ENCODE measurements around the gene SFI1.
A peak's percentile ranks its signal among the peaks of the same experiment; 100 is the strongest.
"Not testable (repeated sequence)": the region's sequence is repeated elsewhere in the genome, so short reads cannot be mapped to it uniquely, and the experiment has no call there.

Gene SFI1

DNA sequence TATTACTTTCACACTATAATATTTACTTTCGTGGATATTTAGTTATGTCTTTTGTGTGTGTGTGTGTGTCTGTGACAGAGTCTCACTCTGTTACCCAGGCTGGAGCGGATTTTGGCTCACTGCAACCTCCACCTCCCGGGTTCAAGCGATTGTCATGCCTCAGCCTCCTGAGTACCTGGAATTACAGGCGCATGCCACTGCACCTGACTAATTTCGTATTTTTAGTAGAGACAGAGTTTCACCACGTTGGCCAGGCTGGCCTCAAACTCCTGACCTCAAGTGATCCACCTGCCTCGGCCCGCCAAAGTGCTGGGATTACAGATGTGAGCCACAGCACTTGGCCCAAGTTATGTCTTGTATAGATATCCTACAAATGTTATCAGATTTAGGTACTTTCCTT is 155.8 kb downstream of the SFI1 start:
- 91 to 94% methylated on average over 8 to 9 of the region's 9 CpGs for WGBS, 2 experiments
- no peaks in the 10 kb centered on the region for H3K4me1 ChIP-seq (ENCODE audit: control insufficient read depth, insufficient read depth, low read length)
- H3K4me3 ChIP-seq (ENCODE audit: insufficient read depth, low read depth, low read length) = no peak overlapping the region
- H3K36me3 ChIP-seq (ENCODE audit: control insufficient read depth, insufficient read depth, low read length) = peaks cover 2% of the 10 kb centered on the region
- no peak overlapping the region for H3K27ac ChIP-seq (ENCODE audit: insufficient read depth, low read depth, low read length, poor library complexity, severe bottlenecking)
- H3K9me3 ChIP-seq (ENCODE audit: control insufficient read depth, low read length) = no peaks in the 10 kb centered on the region
- H3K27me3 ChIP-seq (ENCODE audit: control insufficient read depth, insufficient read depth, low read length, poor library complexity, severe bottlenecking) = no peaks in the 10 kb centered on the region

- H3K4me1 ChIP-seq (ENCODE audit: control insufficient read depth, insufficient read depth, low read length) = no peaks in the 10 kb centered on the region
- 87 to 88% methylated on average over 9 of the region's 9 CpGs for WGBS, 2 experiments
- H3K9me3 ChIP-seq (ENCODE audit: control insufficient read depth, low read length) = no peaks in the 10 kb centered on the region
- no peaks in the 10 kb centered on the region for H3K36me3 ChIP-seq (ENCODE audit: control insufficient read depth, insufficient read depth, low read length)
- no peaks in the 10 kb centered on the region for H3K27me3 ChIP-seq (ENCODE audit: control insufficient read depth, insufficient read depth, low read length, poor library complexity, severe bottlenecking)
- no peak overlapping the region for H3K27ac ChIP-seq (ENCODE audit: insufficient read depth, low read depth, low read length, poor library complexity, severe bottlenecking)
- no peak overlapping the region for H3K4me3 ChIP-seq (ENCODE audit: insufficient read depth, low read depth, low read length)
Measured at GRCh38 chr22:31652911-31653684, 156.8 kb downstream of the SFI1 start.

DNA sequence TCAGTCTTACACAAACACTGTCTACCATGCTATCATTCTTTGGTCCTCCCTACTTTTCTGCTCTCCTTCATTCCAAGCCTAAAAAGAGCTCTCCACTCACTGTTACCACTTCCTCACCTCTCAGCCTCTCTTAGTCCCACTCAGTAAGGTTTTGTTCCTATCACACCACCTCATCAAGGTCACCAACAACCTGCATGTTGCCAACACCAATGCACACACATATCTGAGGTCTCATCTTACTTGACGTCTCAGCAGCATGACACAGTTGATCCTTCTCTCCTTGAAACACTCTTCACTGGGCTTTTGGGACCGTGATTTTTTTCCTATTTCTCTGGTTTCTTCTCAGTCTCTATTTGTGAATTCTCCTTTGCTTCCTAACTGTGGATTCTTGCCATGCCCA is 157.6 kb downstream of the SFI1 start:
- Histone ChIP-seq H3K4me1 (ENCODE audit: control insufficient read depth, insufficient read depth, low read length) (no peaks in the 10 kb centered on the region), H3K27me3 (ENCODE audit: control insufficient read depth, insufficient read depth, low read length, poor library complexity, severe bottlenecking) (no peaks in the 10 kb centered on the region), H3K27ac (ENCODE audit: insufficient read depth, low read depth, low read length, poor library complexity, severe bottlenecking) (no peak overlapping the region), H3K4me3 (ENCODE audit: insufficient read depth, low read depth, low read length) (no peak overlapping the region), H3K36me3 (ENCODE audit: control insufficient read depth, insufficient read depth, low read length) (no peaks in the 10 kb centered on the region), H3K9me3 (ENCODE audit: control insufficient read depth, low read length) (no peaks in the 10 kb centered on the region)
- WGBS, 2 experiments = 93 to 96% methylated on average over 2 of the region's 2 CpGs

- no peaks in the 10 kb centered on the region for H3K27me3 ChIP-seq (ENCODE audit: control insufficient read depth, insufficient read depth, low read length, poor library complexity, severe bottlenecking)
- H3K9me3 ChIP-seq (ENCODE audit: control insufficient read depth, low read length) = no peaks in the 10 kb centered on the region
- no peaks in the 10 kb centered on the region for H3K36me3 ChIP-seq (ENCODE audit: control insufficient read depth, insufficient read depth, low read length)
- WGBS, 2 experiments = 93 to 94% methylated on average over 5 of the region's 5 CpGs
- no peak overlapping the region for H3K27ac ChIP-seq (ENCODE audit: insufficient read depth, low read depth, low read length, poor library complexity, severe bottlenecking)
- H3K4me1 ChIP-seq (ENCODE audit: control insufficient read depth, insufficient read depth, low read length) = no peaks in the 10 kb centered on the region
- no peak overlapping the region for H3K4me3 ChIP-seq (ENCODE audit: insufficient read depth, low read depth, low read length)
Measured at GRCh38 chr22:31654408-31654807, 158.1 kb downstream of the SFI1 start.

- WGBS, 2 experiments = 93 to 94% methylated on average over 5 to 7 of the region's 7 CpGs
- no peaks in the 10 kb centered on the region for H3K27me3 ChIP-seq (ENCODE audit: control insufficient read depth, insufficient read depth, low read length, poor library complexity, severe bottlenecking)
- peaks cover 4% of the 10 kb centered on the region for H3K4me1 ChIP-seq (ENCODE audit: control insufficient read depth, insufficient read depth, low read length)
- no peaks in the 10 kb centered on the region for H3K36me3 ChIP-seq (ENCODE audit: control insufficient read depth, insufficient read depth, low read length)
- H3K4me3 ChIP-seq (ENCODE audit: insufficient read depth, low read depth, low read length) = no peak overlapping the region
- no peak overlapping the region for H3K27ac ChIP-seq (ENCODE audit: insufficient read depth, low read depth, low read length, poor library complexity, severe bottlenecking)
- no peaks in the 10 kb centered on the region for H3K9me3 ChIP-seq (ENCODE audit: control insufficient read depth, low read length)
Measured at GRCh38 chr22:31659246-31659645, 162.9 kb downstream of the SFI1 start.

- not testable (repeated sequence) for H3K4me1 ChIP-seq (ENCODE audit: control insufficient read depth, insufficient read depth, low read length); H3K27ac ChIP-seq (ENCODE audit: insufficient read depth, low read depth, low read length, poor library complexity, severe bottlenecking); H3K9me3 ChIP-seq (ENCODE audit: control insufficient read depth, low read length); H3K27me3 ChIP-seq (ENCODE audit: control insufficient read depth, insufficient read depth, low read length, poor library complexity, severe bottlenecking); H3K36me3 ChIP-seq (ENCODE audit: control insufficient read depth, insufficient read depth, low read length)
- 65 to 68% methylated on average over 10 of the region's 10 CpGs for WGBS, 2 experiments
- peak overlapping the region; percentile 89 for H3K4me3 ChIP-seq (ENCODE audit: insufficient read depth, low read depth, low read length)
Measured at GRCh38 chr22:31660860-31661341, 164.6 kb downstream of the SFI1 start.

DNA sequence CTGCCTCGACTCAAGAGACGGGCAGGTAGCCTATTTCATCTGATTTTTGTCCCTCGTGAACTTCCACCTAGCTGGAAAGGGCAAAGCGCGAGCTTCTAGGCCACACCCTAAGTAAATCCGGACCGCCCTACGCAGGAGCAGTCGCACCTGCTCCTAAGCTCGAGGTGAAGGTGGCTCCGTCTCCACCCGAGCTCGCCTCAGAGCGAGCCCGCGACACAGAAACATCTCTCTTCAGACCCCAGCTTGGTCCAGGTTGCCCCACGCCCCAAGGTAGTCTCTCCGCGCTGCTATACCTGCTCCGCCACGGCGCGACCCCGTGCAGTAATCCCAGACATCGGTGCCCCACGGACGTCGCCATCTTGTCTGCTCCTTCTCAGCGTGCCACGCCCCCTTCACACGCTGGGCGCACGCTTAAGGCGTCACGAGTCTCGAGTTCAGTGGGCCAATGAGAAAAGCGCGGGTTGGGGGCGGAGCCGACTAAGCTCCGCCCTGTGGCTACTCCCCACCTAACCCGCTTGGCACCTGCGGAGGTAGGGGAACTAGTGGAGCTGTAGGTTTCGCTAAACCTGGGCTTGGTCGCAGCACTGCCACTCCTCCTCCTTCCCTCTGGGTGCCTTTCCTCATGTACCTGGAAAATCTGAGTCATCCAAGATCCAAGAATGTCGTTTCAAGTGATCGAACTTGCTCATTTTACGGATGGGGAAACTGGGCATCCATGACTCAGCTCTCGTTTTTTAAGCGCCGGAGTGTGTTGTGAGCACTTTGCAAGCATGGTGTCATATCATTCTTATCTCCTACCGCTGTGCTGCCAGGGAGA is 165.7 kb downstream of the SFI1 start, which contains the start of gene PISD:
PISD (minus strand) TSS at position 365 of the 817 bp plus-strand sequence; CDS start at position 358, 7 bp downstream.
- no peaks in the 10 kb centered on the region for H3K27me3 ChIP-seq (ENCODE audit: control insufficient read depth, insufficient read depth, low read length, poor library complexity, severe bottlenecking)
- H3K4me1 ChIP-seq (ENCODE audit: control insufficient read depth, insufficient read depth, low read length) = peaks cover 4% of the 10 kb centered on the region
- 6 to 7% methylated on average over 52 of the region's 52 CpGs for WGBS, 2 experiments
- no peaks in the 10 kb centered on the region for H3K36me3 ChIP-seq (ENCODE audit: control insufficient read depth, insufficient read depth, low read length)
- H3K9me3 ChIP-seq (ENCODE audit: control insufficient read depth, low read length) = no peaks in the 10 kb centered on the region
- H3K27ac ChIP-seq (ENCODE audit: insufficient read depth, low read depth, low read length, poor library complexity, severe bottlenecking) = no peak within 1 kb of the TSS
- peak within 1 kb of the TSS; percentile 89 for H3K4me3 ChIP-seq (ENCODE audit: insufficient read depth, low read depth, low read length)

DNA sequence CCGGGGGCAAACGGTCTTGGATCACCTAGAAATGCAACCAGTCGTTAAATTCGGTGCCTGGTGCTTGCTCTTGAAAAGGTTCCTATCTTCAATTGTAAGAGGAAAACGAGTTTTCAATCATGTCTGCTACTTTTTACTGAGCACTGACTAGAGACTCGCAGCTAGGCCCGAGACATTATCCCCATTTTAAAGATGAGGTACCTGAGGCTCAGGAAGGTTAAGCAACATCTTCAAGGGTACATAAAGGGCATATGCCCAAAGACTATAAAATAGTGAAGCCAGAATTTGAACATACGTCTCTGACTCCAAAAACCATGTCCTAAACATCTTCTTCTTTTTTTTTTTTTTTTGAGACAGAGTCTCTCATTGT is 166.3 kb downstream of the SFI1 start:
- WGBS, 2 experiments = 76 to 77% methylated on average over 8 of the region's 8 CpGs
- Histone ChIP-seq H3K9me3 (ENCODE audit: control insufficient read depth, low read length) (no peaks in the 10 kb centered on the region), H3K36me3 (ENCODE audit: control insufficient read depth, insufficient read depth, low read length) (no peaks in the 10 kb centered on the region), H3K4me3 (ENCODE audit: insufficient read depth, low read depth, low read length) (peak overlapping the region; percentile 89), H3K27me3 (ENCODE audit: control insufficient read depth, insufficient read depth, low read length, poor library complexity, severe bottlenecking) (no peaks in the 10 kb centered on the region), H3K4me1 (ENCODE audit: control insufficient read depth, insufficient read depth, low read length) (peaks cover 4% of the 10 kb centered on the region), H3K27ac (ENCODE audit: insufficient read depth, low read depth, low read length, poor library complexity, severe bottlenecking) (no peak overlapping the region)

All from ectodermal cell (in vitro differentiated cells).